ENCODE data around the gene CDK5RAP2. TPM values are rescaled to one million over a fixed set of nuclear protein-coding genes. Genes with fewer than 3 reads are reported as not detected.

The CDK5RAP2 gene
- total RNA-seq, 1 donor from 2014 or later: 80.0 TPM

DNA sequence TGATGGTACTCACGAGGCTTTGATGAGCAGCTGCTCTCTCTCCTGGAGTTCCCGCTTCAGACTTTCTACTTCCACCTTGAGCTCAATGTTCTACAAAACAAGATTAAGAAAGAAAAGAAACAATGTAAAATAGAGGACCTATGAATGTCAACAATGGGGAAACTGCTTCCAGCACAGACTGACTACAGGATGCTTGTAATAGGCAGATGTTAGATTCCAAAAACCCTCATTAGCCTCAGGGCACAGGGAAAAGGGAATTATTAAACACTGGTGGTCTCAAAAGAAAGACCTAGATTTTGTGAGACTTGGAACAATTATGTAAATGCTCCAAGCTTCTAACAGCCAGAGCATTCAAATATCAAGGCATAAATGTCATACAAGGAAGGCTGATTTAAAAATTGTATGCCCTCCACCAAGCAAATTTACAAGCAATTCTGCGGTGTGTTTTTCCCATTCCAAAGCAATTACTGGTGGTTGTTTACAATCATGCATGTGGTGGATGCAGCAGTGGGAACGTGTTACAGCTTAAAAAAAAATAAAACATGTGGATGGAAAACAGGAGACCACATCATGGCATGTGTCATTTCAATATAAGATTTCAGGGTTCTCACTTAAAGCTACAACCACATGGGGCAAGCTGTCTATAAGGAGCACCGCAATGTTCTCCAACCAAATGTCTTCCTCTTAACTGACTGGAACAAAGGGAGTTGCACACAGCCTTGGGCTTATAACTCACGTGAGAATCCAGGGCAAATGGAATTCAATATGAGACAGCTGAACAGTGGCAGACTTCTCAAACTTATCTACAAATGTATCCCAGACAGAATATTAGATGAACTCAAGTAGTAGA, 34.0 kb downstream of the CDK5RAP2 start:
- ChIA-PET POLR2A (no interaction called here), CTCF (no interaction called here)
- H3K36me3 Mint-ChIP-seq (ENCODE audit: low read depth): peaks cover 90% of the 10 kb centered on the region
- no peak overlapping the region for H3K27ac Mint-ChIP-seq
- TF ChIP-seq, protein P1, sequence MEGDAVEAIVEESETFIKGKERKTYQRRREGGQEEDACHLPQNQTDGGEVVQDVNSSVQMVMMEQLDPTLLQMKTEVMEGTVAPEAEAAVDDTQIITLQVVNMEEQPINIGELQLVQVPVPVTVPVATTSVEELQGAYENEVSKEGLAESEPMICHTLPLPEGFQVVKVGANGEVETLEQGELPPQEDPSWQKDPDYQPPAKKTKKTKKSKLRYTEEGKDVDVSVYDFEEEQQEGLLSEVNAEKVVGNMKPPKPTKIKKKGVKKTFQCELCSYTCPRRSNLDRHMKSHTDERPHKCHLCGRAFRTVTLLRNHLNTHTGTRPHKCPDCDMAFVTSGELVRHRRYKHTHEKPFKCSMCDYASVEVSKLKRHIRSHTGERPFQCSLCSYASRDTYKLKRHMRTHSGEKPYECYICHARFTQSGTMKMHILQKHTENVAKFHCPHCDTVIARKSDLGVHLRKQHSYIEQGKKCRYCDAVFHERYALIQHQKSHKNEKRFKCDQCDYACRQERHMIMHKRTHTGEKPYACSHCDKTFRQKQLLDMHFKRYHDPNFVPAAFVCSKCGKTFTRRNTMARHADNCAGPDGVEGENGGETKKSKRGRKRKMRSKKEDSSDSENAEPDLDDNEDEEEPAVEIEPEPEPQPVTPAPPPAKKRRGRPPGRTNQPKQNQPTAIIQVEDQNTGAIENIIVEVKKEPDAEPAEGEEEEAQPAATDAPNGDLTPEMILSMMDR (IDR thresholded peaks at IDR 0.05): no peak
- no peaks in the 10 kb centered on the region for H3K4me1 Mint-ChIP-seq
- DNase-seq: no peak
- no peak overlapping the region for H3K4me3 Mint-ChIP-seq
- H3K9me3 Mint-ChIP-seq: no peaks in the 10 kb centered on the region
- intact Hi-C loops (cut with micrococcal nuclease): no loop called here
- no peak for ATAC-seq (ENCODE audit: low read depth)
- H3K27me3 Mint-ChIP-seq: no peaks in the 10 kb centered on the region

DNA sequence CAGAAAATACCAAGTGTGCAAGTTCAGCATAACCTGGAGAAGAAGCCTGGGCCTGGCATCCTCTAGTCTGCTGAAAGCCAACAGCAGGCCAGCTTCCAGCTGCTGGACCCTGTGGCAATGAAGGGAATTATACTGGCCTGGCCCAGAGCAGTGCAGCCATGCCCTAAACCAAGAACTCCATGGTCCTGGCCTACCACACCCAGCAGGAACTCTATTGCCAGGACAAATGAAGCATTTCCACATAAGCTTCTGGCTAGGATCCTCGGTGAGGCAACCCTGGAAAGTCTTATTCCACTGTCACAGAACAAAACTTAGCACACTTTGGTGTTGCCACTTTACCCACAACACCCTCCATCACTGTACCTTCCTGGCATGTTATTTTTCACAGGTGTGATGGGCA, 35.5 kb downstream of the CDK5RAP2 start:
- no peak for ATAC-seq (ENCODE audit: low read depth)
- Mint-ChIP-seq H3K4me1 (no peaks in the 10 kb centered on the region), H3K27me3 (no peaks in the 10 kb centered on the region), H3K4me3 (no peak overlapping the region), H3K27ac (no peak overlapping the region), H3K9me3 (no peaks in the 10 kb centered on the region), H3K36me3 (ENCODE audit: low read depth) (peaks cover 90% of the 10 kb centered on the region)
- intact Hi-C loops (cut with micrococcal nuclease): no loop called here
- CTCF ChIA-PET: no interaction called here
- TF ChIP-seq, protein P1 (IDR thresholded peaks at IDR 0.05): no peak
- DNase-seq: no peak
- POLR2A ChIA-PET: no interaction called here

DNA sequence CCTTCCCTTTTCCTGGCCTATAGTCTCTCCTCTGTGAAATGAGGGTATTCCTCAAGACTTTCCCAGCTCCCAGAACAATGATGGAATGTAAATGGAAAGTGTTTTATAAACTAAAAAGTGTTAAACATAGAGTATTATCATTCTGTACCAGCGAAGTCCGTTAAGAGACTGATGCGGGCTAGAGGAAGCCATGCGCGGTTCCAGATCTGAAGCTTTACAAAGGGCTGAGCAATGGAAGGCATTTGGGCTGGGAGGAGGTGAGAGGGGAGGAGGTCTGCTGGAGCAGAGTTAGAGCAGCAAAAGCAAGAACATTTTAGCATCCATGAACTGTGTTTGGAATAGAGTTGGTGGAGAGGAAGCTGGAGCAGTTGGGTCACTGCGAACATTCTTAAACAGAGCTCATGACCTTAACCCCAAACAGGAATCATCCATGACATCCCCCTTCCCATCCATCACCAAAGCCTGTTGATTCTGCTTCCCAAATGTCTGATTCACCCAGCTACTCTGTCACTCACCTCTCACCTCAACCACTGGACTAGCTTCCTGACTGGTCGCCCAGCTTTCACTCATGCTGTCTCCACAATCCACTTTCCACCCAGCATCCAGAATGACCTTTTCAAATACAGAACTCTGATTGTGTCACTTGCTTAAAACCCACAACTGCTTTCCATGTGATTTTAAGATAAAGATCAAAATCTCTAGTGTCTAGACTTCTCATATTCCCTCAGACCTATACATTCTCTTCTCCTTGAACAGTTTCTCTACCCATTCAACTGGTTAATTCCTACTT, 37.1 kb downstream of the CDK5RAP2 start:
- CTCF ChIA-PET: no interaction called here
- no peaks in the 10 kb centered on the region for H3K4me1 Mint-ChIP-seq
- no peaks in the 10 kb centered on the region for H3K27me3 Mint-ChIP-seq
- TF ChIP-seq, protein P1 (IDR thresholded peaks at IDR 0.05): no peak
- intact Hi-C loops (cut with micrococcal nuclease): no loop called here
- no peak for ATAC-seq (ENCODE audit: low read depth)
- no peak overlapping the region for H3K27ac Mint-ChIP-seq
- H3K4me3 Mint-ChIP-seq: no peak overlapping the region
- no peak for DNase-seq
- H3K9me3 Mint-ChIP-seq: no peaks in the 10 kb centered on the region
- peaks cover 90% of the 10 kb centered on the region for H3K36me3 Mint-ChIP-seq (ENCODE audit: low read depth)
- POLR2A ChIA-PET: no interaction called here

DNA sequence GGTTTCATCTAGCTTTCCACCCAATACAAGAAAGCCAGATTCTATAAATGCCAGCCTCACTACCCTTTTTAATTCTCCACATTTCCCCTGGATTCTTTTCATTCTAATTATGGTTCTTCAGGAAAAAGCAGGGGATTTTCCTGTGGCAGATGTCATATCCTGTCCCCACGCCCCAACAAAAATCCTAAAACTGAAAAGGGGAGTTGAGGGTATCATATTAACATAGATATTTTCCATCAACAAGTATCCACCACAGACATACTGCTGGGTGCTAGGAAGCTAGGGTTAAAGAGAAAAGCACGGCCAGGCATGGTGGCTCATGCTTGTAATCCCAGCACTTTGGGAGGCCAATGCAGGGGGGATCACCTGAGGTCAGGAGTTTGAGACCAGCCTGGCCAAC, 38.0 kb downstream of the CDK5RAP2 start:
- Mint-ChIP-seq H3K4me3 (no peak overlapping the region), H3K36me3 (ENCODE audit: low read depth) (peaks cover 91% of the 10 kb centered on the region), H3K4me1 (no peaks in the 10 kb centered on the region), H3K9me3 (no peaks in the 10 kb centered on the region), H3K27me3 (no peaks in the 10 kb centered on the region), H3K27ac (no peak overlapping the region)
- no peak for ATAC-seq (ENCODE audit: low read depth)
- TF ChIP-seq, protein P1 (IDR thresholded peaks at IDR 0.05): no peak
- ChIA-PET POLR2A (no interaction called here), CTCF (no interaction called here)
- DNase-seq: no peak
- intact Hi-C loops (cut with micrococcal nuclease): no loop called here

DNA sequence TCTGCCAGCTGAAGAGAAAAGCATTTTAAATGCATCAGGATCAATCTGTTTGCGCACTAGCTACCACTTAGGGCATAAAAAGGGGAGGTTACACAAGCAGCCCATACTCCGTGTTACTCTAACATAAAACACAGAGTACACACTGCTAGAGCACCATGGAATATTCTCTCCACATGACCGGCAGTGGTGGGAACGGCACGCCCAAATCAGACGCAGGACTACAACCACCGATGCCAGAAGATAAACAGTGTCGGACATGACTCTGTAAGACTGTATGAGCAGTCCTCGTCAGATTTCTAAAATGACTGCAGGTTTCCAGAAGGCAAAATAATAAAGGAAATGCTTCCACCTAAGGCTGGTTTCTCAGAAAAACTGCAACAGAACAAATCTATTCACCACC, 40.0 kb downstream of the CDK5RAP2 start:
- CTCF ChIA-PET: interaction anchor here (0.8 kb wide), 1 partner anchor 9 kb away, joined by 3 read pairs; no protein-coding TSS in a partner anchor
- H3K36me3 Mint-ChIP-seq (ENCODE audit: low read depth): peaks cover 92% of the 10 kb centered on the region
- intact Hi-C loops (cut with micrococcal nuclease): no loop called here

More for the DNA sequence above, 40.0 kb downstream of the CDK5RAP2 start:
- Mint-ChIP-seq H3K27ac (no peak overlapping the region), H3K4me3 (no peak overlapping the region), H3K4me1 (no peaks in the 10 kb centered on the region), H3K9me3 (no peaks in the 10 kb centered on the region), H3K27me3 (no peaks in the 10 kb centered on the region)
- TF ChIP-seq, protein P1 (IDR thresholded peaks at IDR 0.05): no peak
- no peak for ATAC-seq (ENCODE audit: low read depth)
- DNase-seq: no peak
- POLR2A ChIA-PET: no interaction called here
